Mammary epithelial cell (primary cell): ENCODE measurements around the gene USH1C.

Experiments
- CTCF ChIP-seq, 2 donors: IDR thresholded peaks in 1 of 2; conservative IDR thresholded peaks in 1 of 2; 2 replicates each; pipeline ENCODE4 v1.5.1; 2011 to 2012; ENCODE audit warnings: inconsistent platforms in 2 of 2, low read length in 2 of 2, mild to moderate bottlenecking in 2 of 2, control low read depth in 1 of 2, low read depth in 1 of 2; ENCODE audit not compliant: insufficient read depth in 1 of 2; ENCODE audit errors: extremely low read depth in 1 of 2
- EZH2 ChIP-seq: IDR thresholded peaks from 2 replicates; pipeline ENCODE4 v1.6.1; 2012; ENCODE audit warnings: low read length, inconsistent platforms, borderline replicate concordance

GRCh38 chr11:17593466-17594245, 49.4 kb upstream of the USH1C start:
- TF ChIP-seq CTCF (conservative IDR thresholded peaks at IDR 0.05 in 1 of 2, IDR thresholded peaks at IDR 0.05 in 1 of 2; ENCODE audit: extremely low read depth in 1 of 2, insufficient read depth in 1 of 2, low read depth in 1 of 2, low read length in 2 of 2) = no peak
- TF ChIP-seq EZH2 = no peak
